HG02678 (cell line): ENCODE data around the gene BEST3.
A peak's percentile ranks its signal among the peaks of the same experiment; 100 is the strongest.

Experiments used
- ATAC-seq: cut with Tn5 transposase; IDR thresholded peaks from one replicate; pipeline ENCODE4 v1.9.1; 2021; ENCODE audit warnings: mild to moderate bottlenecking, moderate library complexity; ENCODE audit not compliant: unreplicated experiment

The BEST3 gene

GRCh38 chr12:69698769-69699540 lies at the start of gene BEST3:
Gene BEST3, minus strand, starts transcription at chr12:69699303. Its CDS starts 1,505 bp downstream, at chr12:69697798.
- ATAC-seq: no peak

DNA sequence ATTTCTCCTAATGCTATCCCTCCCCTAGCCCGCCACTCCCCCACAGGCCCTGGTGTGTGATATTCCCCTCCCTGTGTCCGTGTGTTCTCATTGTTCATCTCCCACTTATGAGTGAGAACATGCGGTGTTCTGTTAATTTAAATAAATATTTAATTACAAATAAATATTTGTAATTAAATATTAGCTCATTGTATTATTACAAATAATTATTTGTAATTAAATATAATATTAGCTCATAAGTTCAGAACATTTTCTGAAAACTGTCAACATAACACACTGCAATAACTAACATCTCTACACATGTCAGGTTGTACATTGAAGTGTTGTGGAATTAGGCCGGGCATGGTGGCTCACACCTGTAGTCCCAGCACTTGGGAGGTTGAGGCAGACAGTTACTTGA lies 45.0 kb upstream of the BEST3 start:
- ATAC-seq: no peak

GRCh38 chr12:69739287-69740191 lies 40.4 kb upstream of the BEST3 start:
- ATAC-seq: peak; percentile 39

DNA sequence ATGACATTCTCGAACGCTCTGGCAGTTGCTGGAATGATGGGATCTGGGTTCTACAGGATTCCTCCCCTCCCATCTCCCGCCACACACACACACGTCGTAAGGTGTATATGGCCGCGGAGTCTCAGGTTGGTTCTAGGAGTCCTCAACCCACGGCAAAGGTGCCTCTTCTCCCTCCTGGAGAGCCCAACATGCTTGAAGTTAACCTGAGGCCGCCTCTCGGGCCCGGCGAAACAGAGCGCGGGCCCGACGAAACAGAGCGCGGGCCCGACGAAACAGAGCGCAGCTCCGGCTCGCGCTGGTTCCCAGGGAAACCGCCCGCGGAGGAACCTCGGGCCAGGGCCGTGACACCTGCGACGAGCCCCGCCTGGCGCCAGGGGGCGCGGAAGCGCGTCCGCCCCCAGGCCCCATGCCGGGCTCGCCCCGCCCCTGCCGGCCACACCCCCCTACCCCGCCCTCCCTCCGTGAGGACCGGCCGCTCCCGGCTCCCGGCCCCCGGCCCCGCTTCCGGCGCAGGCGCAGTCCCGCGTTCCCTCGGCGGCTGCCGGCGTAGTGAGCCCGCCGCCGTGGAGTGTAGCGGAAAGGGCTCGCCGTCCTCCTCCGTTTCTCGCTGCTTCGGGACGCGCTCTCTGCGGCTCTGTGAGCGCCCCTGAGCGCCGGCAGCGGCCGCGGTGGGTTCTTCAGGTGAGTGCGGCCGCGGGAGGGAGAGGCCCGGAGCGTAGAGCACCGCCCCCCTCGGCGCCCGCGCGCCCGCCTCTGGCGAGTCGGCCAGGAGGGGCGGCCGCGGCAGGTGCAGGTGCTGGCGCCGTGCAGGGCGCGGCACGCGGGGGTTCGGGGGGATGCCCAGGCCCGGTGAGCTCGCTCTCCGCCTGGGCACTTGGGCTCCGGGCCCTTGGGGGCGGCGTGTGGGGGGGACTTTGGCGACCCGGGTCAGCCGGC lies 39.5 kb upstream of the BEST3 start, which contains the start of gene RAB3IP:
TSS of gene RAB3IP (plus strand) at position 510 of the 936 bp plus-strand sequence. CDS start 16,549 bp downstream, outside the sequence.
- peak; percentile 82 for ATAC-seq

GRCh38 chr12:69733638-69734037 lies 34.5 kb upstream of the BEST3 start:
- ATAC-seq: no peak

DNA sequence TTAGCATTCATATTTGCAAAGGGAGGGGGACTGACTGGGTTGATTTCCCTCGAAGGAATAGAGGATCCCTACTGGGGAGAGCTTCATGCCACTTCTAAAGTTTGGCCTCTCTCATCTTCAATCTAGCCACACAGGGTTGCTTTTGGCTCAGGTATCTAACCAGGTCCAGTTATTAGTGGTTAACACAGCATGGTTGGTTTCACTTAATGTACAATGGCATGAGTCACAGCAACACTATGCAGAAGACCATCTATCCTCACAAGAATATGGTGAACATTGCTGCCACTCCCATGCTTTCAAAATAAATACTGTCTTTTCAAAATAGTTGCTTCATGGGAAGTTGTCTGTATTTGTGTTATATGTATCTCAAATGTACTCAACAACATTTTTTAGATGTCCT lies 33.0 kb upstream of the BEST3 start:
- no peak for ATAC-seq

GRCh38 chr12:69726922-69727321 lies 27.8 kb upstream of the BEST3 start:
- no peak for ATAC-seq

- ATAC-seq: no peak
Observed at GRCh38 chr12:69720750-69721149, 21.6 kb upstream of the BEST3 start.

GRCh38 chr12:69719336-69720316 lies 20.5 kb upstream of the BEST3 start:
- ATAC-seq: no peak

- no peak for ATAC-seq
Observed at GRCh38 chr12:69714542-69714941, 15.4 kb upstream of the BEST3 start.

GRCh38 chr12:69712826-69713225 lies 13.7 kb upstream of the BEST3 start:
- ATAC-seq: no peak

- no peak for ATAC-seq
Observed at GRCh38 chr12:69708649-69709048, 9.5 kb upstream of the BEST3 start.

- ATAC-seq: no peak
Observed at GRCh38 chr12:69704357-69704756, 5.3 kb upstream of the BEST3 start.

DNA sequence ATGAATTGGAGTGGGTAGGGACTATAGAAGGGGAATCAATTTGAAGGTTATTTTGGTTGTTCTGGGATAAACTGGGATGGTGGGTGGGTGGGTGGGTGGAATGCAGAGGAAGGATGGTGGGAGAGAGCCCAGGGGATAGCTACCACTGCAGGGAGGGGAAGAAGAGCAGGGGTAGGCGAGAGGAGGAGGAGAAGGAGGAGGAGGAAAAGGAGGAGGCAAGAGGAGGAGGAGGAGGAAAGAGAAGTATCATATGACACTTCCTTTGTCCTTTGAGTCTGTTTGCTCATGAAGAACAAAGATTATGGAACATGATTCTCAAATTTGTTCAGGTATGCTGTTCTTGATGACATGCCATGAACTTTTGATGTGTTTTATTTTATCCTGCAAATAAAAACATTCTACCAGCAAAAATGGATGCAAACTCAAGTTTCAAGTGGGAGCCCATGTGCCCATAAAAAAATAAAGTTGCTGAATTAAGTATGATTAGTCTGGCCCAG lies 4.1 kb upstream of the BEST3 start:
- ATAC-seq: no peak

DNA sequence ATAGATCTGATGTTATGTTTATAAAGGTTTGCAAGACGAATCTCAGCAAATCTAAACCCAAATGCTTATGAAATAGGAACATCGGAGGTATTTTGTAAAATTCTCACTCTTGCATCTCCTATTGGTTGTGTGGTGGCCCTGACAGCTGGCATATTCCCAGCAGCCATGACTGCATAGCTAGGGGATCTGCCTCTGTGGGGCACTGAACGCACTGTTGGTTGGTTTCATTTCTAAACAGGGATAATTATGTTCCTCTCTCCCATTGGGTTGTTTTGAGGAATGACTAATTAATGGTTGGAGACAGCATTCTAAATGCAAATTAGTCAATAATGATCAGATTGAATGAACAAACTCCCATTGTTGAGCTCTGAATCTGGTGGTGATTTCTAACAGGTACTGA lies 2.7 kb upstream of the BEST3 start:
- ATAC-seq: no peak

- no peak for ATAC-seq
Observed at GRCh38 chr12:69698054-69698453, 1.0 kb downstream of the BEST3 start.

DNA sequence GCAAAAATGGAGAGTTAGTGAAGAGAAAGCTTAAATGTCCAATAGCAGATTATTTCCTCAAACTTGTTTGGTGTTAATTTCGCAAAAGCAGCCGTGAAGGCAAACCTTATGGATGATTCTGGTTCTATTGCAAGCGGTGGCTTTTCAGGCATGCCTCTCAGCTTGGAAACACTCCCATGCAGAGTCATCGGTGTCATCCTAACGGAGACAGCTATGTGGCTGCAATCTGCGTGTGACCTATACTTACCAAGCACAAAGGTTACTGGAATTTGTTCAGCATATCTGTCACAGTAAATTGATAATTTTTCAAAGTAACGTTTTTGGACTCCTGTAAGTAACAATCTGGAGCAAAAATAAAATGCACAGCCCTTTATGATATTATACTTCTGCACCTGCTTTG lies 5.0 kb downstream of the BEST3 start:
- no peak for ATAC-seq

DNA sequence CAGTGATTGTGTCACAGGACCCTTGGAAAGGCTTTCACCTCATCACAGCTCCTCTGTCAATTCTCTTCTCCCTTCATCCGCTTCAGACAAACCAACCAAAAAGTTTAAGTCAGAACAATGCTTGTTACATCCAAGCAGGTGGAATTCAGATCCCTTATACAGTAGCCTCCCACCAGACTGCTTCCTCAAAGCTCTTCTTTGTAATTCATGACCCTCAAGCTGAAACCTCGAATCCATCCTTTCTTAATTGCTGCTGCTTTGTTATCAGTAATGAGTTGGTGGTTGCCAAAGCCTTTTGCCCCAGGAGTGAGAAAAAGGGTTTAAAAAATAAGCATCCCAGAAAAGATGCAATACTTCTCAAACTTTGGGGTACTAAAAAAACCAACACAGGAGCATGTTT lies 9.5 kb downstream of the BEST3 start:
- ATAC-seq: no peak
